ENCODE results near the gene ATG3.
"Not testable (repeated sequence)": the region's sequence is repeated elsewhere in the genome, so short reads cannot be mapped to it uniquely, and the experiment has no call there.

The ATG3 gene

DNA sequence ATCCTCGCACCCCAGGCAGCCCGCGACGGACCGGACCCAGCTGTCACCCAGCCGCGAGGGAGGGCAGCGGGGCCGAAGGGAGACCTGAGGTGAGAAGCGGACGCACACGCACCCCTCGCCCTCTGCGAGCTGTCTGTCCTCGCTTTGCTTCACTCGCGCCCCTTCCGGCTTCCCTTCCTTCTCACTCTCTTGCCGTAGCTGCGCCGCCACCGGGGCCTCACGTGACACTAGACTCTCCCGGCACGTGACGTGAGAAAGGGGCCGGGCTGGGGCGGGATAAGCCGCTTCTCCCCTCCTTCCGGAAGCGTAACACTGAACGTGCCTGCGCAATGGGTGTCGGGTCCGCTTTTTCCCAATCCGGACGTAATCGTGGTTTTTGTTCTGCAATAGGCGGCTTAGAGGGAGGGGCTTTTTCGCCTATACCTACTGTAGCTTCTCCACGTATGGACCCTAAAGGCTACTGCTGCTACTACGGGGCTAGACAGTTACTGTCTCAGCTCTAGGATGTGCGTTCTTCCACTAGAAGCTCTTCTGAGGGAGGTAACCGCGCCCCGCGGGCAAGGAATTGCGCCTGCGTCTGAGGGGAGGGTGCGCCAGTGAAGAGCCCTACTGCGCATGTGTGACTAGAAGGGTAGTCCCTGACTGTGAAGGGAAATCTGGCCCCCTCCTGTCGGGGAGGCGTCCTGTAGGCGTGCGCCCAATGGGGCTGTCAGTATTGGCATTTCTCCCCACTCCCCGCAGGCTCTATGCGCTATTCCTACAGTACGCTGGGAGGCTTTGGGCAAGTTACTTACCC lies at the start of gene ATG3, which contains the start of gene SLC35A5:
Gene ATG3 (minus strand): TSS at position 229 of the 796 bp plus-strand sequence. CDS start 434 bp downstream, outside the sequence.
Gene SLC35A5 (plus strand): TSS at position 312 of the 796 bp plus-strand sequence. CDS start 1,359 bp downstream, outside the sequence.
- peak; percentile 97 to 99 for DNase-seq (ENCODE audit: low read depth in 2 of 2, low spot score in 1 of 2)

DNA sequence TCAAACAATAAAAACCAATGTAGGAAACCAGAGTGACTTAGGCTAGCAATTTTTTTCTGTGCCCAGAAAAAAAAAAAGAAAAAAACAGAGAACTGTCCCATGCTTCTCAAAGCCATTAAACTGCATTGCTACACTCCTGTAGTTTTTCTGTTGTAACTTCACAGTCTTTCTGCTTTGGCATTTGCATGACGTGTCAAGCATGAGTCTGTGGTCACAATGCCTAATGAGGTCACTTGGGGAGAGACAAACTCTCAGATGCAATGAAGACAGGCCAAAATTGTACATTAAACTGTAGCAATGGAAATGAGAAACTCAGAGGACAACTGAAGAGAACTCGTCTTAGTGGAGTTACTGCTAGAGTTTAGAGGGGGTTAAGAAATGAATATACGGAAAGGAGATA lies 48.4 kb upstream of the ATG3 start:
- DNase-seq (ENCODE audit: low read depth in 2 of 2, low spot score in 1 of 2): no peak

DNA sequence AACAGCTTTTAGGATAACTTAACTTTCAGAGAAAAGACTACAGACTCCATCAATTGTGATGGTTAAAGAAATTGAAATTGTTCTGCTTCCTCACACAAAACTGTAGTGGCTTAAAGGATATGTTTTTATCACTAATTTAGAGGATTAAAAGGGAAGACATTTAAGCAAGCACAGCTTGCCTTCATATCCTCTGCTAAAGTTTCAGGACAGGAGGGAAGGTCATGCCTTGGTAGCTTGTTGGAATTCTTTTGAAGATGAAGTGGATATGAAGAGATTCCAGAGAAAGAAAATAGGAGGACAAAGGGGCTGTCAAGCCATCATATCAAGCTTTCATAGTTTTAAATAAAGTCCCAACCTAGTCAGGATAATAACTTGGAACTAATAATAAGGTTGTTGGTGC lies 46.1 kb upstream of the ATG3 start:
- DNase-seq (ENCODE audit: low read depth in 2 of 2, low spot score in 1 of 2): no peak

DNA sequence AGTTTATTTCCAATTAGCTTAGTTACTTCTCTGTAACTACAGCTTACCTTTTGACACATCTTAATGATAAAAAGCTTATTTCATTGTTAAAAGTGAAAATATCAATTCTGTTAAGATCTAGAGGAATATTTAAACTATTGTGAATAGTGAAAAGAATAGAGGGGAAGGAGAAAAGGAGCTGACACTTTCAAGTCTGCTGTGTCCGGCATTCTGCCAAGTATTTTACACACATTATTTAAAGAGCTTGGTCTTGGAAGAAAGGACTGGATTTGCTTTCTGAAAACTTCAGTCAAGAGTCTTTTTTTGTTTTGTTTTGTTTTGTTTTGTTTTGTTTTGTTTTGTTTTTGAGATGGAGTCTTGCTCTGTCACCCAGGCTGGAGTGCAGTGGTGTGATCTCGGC lies 44.3 kb upstream of the ATG3 start:
- DNase-seq (ENCODE audit: low read depth in 2 of 2, low spot score in 1 of 2): no peak

DNA sequence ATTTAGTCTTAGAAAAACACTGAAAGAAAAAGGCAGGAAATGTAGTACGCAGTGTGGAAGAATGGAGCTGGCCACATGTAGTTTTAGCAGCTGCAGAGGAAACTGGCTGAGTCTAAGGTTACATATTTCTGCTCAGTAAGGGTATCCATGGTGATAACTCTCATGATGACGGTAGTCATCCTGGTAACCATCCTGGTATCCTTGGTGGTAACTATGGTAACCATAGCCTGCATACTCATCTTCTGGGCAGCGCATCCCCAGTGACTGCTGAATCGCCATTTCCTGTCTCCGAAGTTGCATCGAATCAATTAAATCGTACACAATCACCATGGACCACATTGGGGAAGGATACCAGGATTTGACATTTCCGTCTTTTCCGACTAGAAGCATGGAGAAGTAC lies 43.5 kb upstream of the ATG3 start:
- no peak for DNase-seq (ENCODE audit: low read depth in 2 of 2, low spot score in 1 of 2)

DNA sequence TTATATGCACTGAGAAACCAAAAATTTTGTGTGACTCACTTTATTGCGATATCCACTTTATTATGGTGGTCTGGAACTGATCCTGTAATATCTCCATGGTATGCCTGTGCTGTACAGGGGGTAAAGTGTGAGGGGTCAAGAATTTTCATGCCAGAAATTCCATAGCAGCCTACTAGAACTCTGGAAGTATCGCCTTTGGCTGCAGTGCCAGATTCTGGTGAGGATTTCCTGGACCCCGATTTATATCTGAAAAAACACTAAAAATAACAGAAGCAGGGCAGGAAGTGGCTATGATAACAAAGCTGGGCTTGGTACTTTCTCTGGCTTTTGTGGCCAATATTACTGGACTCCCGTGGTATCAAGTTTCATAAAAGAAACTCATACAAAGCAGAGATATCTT lies 42.8 kb upstream of the ATG3 start:
- DNase-seq (ENCODE audit: low read depth in 2 of 2, low spot score in 1 of 2): no peak

DNA sequence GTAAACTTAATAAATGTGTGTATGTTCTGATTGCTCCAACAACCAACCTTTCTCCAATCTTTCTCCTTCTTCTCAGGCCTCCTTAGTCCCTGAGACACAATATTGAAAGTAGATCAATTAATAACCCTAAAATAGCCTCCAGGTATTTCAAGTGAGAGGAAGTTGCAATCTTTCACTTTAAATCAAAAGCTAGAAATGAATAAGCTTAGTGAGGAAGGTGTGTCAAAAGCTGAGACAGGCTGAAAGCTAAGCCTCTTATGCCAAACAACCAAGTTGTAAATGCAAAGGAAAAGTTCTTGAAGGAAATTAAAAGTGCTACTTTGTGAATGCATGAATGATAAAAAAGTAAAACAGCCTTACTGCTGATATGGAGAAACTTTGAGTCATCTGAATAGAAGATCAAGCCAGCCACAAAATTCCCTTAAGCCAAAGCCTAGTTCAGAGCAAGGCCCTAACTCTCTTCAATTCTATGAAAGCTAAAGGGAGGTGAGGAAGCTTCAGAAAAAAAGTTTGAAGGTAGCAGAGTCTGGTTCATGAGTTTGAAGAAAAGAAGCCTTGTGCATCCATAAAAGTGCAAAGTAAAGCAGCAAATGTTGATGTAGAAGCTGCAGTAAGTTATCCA lies 40.6 kb upstream of the ATG3 start:
- DNase-seq (ENCODE audit: low read depth in 2 of 2, low spot score in 1 of 2): no peak

DNA sequence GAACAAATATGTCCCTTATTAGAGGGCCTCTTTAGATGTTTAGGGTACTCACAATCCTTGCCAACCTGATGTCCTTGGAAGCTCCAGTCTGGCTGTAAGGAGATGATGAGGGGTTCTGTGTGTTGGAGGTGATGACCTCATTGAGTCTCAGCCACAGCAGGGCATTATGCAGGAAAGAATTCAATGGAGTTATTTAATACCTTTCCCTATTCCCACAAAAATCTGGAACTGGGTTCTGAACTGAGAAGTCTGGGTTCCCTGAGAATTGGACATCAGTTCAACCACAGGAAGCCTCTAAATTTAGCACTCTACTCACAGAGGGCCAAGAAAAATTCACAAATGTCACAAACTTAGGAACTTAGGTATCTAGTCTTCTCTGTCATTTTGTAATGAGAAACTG lies 37.0 kb upstream of the ATG3 start:
- DNase-seq (ENCODE audit: low read depth in 2 of 2, low spot score in 1 of 2): no peak

DNA sequence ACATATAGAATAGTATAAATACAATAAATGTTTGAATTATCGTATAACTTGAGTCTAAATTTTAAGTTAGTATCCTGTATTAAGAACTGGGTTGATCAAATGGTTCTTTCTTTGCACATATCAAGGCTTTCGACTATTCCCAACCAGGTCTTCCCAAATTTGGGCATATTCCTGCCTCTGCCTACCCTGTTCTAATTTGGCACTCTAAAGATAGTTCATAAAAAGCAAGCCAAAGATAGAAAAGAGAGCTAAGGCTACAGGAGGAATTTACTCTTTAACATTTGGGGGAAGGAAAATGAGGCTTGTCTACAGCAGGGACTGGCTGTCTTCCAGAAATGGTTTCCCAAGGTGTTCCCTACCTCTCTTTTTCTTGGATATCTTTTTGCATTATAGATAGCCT lies 36.2 kb upstream of the ATG3 start:
- DNase-seq (ENCODE audit: low read depth in 2 of 2, low spot score in 1 of 2): no peak

DNA sequence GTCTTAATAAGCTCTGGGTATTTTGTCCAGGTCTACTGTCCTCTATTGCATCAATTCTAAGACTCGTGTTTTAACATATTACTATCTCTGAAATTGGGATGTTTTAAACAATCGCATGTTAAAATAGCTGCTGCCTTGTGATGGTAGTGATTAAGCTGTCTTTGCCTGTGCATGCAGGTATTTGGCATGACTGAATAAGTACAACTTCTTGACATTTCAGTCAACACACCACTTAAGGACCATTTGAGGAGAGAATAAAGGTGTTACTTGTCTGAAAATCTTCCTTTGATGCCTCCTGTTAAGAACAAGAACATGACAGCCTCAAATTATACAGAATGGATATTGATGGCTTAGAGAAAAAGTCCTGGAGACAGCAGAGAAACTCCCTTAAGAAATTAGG lies 33.1 kb upstream of the ATG3 start:
- DNase-seq (ENCODE audit: low read depth in 2 of 2, low spot score in 1 of 2): no peak

DNA sequence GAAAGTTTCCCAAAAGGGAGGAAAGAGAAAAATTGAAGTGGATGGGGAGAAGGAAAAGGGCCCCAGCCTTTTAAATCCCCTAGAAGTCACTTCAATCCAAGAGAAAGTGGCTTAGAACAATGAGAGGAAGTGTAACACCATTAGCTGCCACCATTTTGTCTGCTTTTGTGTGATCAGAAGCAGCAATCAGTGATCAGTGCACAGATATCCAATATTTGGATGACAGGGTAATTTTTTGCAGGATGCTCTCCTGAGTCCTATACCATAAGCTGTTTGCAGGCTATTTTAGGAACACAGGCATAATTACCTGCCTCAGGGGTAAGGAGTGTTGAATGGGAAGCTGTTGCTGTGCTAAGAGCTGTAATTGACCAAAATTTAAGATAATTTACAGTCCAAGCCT lies 31.5 kb upstream of the ATG3 start:
- DNase-seq (ENCODE audit: low read depth in 2 of 2, low spot score in 1 of 2): no peak

DNA sequence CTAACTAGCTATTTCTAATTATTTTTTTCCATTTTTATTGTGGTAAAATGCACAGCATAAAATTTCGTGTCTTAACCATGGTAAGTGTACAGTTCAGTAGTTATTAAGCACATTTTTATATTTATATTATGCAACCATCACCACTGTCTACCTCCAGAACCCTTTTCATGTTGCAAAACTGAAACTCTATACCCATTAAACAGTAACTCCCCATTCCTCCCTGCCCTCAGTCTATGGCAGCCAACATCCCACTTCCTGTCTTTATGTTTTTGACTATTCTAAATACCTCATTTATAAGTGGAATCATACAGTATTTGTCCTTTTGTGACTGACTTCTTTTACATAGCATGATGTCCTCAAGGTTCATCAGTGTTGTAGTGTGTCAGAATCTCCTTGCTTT lies 25.6 kb upstream of the ATG3 start:
- no peak for DNase-seq (ENCODE audit: low read depth in 2 of 2, low spot score in 1 of 2)

DNA sequence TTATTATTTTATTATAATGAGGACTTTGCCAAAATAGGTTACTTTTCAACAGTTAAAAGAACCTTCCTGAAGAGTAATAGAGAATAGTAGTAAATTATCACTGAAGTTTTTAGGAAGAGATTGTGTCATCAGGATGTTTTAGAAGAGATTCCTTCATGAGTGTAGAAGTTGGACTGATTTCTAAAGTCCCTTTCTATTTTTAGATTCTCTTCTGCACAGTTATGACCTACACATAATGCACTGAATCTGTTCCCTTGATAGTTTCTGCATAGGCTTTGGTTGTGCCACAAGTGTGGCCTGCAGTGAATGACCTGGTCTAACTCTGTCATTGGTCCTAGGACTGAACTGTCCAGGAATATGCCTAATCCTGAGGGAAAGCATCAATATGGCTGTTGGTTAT lies 24.0 kb upstream of the ATG3 start:
- no peak for DNase-seq (ENCODE audit: low read depth in 2 of 2, low spot score in 1 of 2)

DNA sequence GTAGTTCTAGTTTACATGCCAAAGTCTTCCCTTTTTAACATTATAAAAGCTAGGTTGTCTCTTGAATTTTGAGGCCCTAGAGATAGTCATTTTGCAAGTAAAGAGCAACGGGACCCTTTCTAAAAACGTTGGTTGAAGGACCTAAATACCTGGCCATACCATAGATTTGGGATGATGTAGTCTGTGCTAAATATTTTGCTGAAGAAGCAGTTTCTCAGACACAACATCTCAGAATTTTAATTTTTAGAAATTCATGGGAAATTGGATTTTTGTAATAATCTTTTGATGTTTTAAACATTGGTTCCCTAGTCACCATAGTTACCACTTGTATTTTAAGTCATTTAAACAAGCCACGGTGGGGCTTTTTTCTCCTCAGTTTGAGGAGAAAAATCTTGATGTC lies 21.3 kb upstream of the ATG3 start:
- DNase-seq (ENCODE audit: low read depth in 2 of 2, low spot score in 1 of 2): no peak

DNA sequence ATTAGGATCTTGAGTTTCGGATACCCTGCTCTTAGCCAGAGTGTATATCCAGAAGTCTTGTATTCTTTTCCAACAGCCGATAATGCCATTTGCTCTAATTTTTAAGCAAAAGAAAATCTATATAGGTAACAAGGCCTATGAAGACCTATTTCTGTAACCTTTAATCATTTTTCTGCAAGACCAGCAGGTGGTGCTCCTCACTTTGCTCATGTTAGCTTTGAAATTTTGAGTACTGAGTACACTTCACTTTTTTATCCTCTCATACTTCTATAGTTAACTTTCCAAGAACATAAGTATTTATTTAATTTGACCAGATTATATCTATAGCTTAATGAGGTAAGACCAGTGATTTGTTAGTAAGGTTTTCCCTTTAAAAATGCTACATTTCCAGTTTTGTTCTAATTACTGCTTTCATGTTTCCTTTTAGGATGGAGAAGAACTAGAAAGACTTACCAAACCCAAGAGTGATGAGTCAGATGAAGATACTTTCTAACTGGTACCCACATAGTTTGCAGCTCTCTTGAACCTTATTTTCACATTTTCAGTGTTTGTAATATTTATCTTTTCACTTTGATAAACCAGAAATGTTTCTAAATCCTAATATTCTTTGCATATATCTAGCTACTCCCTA lies 20.6 kb upstream of the ATG3 start:
- DNase-seq (ENCODE audit: low read depth in 2 of 2, low spot score in 1 of 2): no peak

DNA sequence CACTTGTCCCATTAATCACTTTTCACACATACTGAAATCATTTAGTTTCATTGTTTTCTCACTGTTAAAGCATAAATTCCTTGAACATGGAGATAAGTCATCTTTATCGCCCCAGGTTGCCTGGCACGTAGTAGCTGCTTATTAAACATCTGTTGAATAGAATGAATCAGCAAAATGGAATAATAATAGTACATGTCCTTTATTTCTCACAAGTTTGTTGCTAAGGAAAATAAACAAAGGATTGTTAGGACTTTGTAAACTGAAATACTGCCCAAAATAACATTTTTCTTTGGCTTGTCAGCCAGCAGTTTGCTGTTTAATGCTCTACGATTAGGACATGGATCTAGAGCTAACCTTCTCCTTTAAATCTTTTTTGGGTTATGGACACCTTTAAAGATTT lies 17.9 kb upstream of the ATG3 start:
- no peak for DNase-seq (ENCODE audit: low read depth in 2 of 2, low spot score in 1 of 2)

DNA sequence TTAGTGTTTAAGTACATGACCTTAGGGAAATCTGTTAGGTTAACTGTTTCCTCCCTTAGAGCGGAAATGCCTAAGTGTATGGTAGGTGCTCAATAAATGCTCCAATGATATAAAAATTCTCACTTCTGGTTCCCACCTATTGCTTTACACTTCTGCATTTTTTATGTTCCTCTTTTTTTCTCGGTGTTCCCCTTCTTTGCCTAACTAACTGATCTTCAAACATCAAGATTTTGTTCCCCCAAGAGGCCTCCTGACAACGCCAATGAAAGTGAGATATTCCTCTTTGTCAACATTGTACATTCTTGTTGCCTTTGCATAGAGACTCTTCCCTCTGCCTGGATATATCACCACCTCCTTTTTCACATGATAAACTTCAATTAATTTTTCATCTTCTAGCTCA lies 17.5 kb upstream of the ATG3 start:
- no peak for DNase-seq (ENCODE audit: low read depth in 2 of 2, low spot score in 1 of 2)

DNA sequence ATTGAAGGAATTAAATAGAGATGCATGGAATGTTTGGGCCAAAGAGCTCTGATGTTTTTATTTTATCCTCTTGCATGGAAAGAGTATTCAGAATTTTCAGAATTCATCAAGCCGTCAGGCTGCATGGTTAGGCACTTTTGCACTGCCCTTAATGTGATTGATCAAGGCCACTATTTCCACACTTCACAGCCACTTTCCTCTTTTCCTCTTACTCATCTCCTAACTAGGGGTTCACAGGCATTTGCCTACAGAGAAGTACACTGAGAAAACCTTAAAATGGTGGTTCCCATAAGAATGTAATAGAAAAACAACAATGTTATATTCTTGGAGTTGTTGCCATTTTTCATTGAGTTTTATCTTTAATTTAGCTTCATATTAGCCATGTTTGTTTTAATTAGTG lies 10.9 kb upstream of the ATG3 start:
- no peak for DNase-seq (ENCODE audit: low read depth in 2 of 2, low spot score in 1 of 2)

DNA sequence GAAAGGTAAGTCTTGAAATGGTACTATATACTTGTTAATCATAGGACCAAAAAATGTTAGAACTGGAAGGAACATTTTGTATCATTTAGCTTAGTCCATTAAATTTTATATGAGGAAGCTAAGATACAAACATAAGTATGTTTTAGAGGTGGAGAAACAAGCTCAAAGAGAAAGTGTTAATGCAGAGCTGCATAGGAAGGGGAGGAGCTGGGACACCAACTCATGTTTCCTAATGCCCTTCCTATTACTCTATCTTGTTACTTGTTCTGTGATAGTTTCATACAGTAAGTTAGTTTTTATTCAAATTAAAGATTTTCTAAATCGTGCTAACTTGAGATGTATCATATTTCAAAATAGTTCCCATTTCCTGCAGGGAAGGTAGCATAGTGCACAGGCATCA lies 7.5 kb upstream of the ATG3 start:
- no peak for DNase-seq (ENCODE audit: low read depth in 2 of 2, low spot score in 1 of 2)

DNA sequence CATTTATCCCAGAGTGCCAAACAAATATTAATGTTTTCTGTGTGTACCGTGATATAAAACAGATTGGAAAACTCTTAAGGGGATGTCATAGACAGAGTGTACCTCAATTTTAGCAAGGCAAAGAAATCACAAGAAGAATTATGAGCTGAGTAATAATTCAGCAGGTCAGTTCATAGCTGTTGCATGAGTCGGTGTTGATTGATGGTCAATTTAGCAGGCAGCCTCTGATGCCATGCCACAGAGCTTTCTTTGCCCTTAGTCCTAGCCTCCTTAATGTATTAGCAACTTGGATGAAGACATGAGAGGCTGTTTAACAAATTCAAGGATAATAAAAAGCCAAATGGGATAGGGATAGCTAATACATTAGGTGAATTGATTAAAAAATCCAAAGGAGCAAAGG lies 6.9 kb upstream of the ATG3 start:
- no peak for DNase-seq (ENCODE audit: low read depth in 2 of 2, low spot score in 1 of 2)

DNA sequence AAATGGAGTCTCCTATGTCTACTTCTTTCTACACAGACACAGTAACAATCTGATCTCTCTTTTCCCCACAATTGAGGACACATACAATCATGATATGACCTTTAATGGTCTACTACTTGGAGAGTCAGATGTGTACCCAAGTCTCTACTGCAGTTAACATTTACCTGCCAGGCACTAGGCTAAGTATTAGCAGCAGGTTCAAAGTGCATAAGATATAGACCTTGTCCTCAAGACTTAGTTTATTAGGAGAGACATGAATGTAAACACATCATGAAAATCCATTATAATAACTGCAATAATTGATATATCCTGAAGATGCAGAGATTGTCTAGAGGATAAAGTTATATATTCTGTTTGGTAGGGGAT lies 3.2 kb upstream of the ATG3 start:
- DNase-seq (ENCODE audit: low read depth in 2 of 2, low spot score in 1 of 2): no peak

DNA sequence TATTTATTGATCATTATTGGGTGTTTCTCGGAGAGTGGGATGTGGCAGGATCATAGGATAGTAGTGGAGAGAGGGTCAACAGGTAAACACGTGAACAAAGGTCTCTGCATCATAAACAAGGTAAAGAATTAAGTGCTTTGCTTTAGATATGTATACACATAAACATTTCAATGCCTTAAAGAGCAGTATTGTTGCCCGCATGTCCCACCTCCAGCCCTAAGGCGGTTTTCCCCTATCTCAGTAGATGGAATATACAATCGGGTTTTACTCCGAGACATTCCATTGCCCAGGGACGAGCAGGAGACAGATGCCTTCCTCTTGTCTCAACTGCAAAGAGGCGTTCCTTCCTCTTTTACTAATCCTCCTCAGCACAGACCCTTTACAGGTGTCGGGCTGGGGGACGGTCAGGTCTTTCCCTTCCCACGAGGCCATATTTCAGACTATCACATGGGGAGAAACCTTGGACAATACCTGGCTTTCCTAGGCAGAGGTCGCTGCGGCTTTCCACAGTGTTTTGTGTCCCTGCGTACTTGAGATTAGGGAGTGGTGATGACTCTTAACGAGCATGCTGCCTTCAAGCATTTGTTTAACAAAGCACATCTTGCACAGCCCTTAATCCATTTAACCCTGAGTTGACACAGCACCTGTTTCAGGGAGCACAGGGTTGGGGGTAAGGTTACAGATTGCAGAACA lies 2.6 kb upstream of the ATG3 start:
- DNase-seq (ENCODE audit: low read depth in 2 of 2, low spot score in 1 of 2): not testable (repeated sequence)
